Memory B cell (primary cell): ENCODE data around the gene RABGAP1L.
"Not testable (repeated sequence)": the region's sequence is repeated elsewhere in the genome, so short reads cannot be mapped to it uniquely, and the experiment has no call there.

Experiments
- ATAC-seq: fragments of 150-1000 bp; cut with Tn5 transposase; 2 replicates; pipeline ENCODE4 v1.10.0; 2021; ENCODE audit warnings: low read depth, mild to moderate bottlenecking, moderate library complexity
- DNase-seq, 2 donors: peaks; one replicate each; pipeline ENCODE4 v3.0.0; 2022; ENCODE audit warnings: low spot score in 2 of 2
- H3K27ac Mint-ChIP-seq: one replicate; pipeline ENCODE4 v1.8.0; 2022; ENCODE audit warnings: mild to moderate bottlenecking, moderate library complexity, mixed read lengths
- H3K27me3 Mint-ChIP-seq: one replicate; pipeline ENCODE4 v1.8.0; 2022; ENCODE audit warnings: mixed read lengths
- H3K36me3 Mint-ChIP-seq: one replicate; pipeline ENCODE4 v1.8.0; 2022; ENCODE audit warnings: mild to moderate bottlenecking, mixed read lengths
- H3K4me1 Mint-ChIP-seq: one replicate; pipeline ENCODE4 v1.8.0; 2022; ENCODE audit warnings: mixed read lengths
- H3K4me3 Mint-ChIP-seq: one replicate; pipeline ENCODE4 v1.8.0; 2022; ENCODE audit warnings: mild to moderate bottlenecking, moderate library complexity, mixed read lengths
- H3K9me3 Mint-ChIP-seq: one replicate; pipeline ENCODE4 v1.8.0; 2022; ENCODE audit warnings: mixed read lengths

The RABGAP1L gene

GRCh38 chr1:174580801-174581200, 421.5 kb downstream of the RABGAP1L start:
- Mint-ChIP-seq H3K9me3 (peaks cover 2% of the 10 kb centered on the region), H3K36me3 (peaks cover 38% of the 10 kb centered on the region), H3K27ac (no peak overlapping the region), H3K4me3 (no peak overlapping the region), H3K4me1 (no peaks in the 10 kb centered on the region), H3K27me3 (no peaks in the 10 kb centered on the region)
- no peak for DNase-seq
- ATAC-seq: no peak

- peaks cover 41% of the 10 kb centered on the region for H3K36me3 Mint-ChIP-seq
- DNase-seq: no peak
- no peak for ATAC-seq
- no peaks in the 10 kb centered on the region for H3K4me1 Mint-ChIP-seq
- no peaks in the 10 kb centered on the region for H3K27me3 Mint-ChIP-seq
- H3K27ac Mint-ChIP-seq: no peak overlapping the region
- no peak overlapping the region for H3K4me3 Mint-ChIP-seq
- H3K9me3 Mint-ChIP-seq: peaks cover 1% of the 10 kb centered on the region
These were observed 424.0 kb downstream of the RABGAP1L start for GRCh38 chr1:174583316-174583715.

- no peak overlapping the region for H3K4me3 Mint-ChIP-seq
- peaks cover 6% of the 10 kb centered on the region for H3K9me3 Mint-ChIP-seq
- no peaks in the 10 kb centered on the region for H3K4me1 Mint-ChIP-seq
- H3K27me3 Mint-ChIP-seq: no peaks in the 10 kb centered on the region
- H3K36me3 Mint-ChIP-seq: peaks cover 44% of the 10 kb centered on the region
- DNase-seq: no peak
- H3K27ac Mint-ChIP-seq: no peak overlapping the region
- ATAC-seq: no peak
These were observed 424.8 kb downstream of the RABGAP1L start for GRCh38 chr1:174584071-174584470.

DNA sequence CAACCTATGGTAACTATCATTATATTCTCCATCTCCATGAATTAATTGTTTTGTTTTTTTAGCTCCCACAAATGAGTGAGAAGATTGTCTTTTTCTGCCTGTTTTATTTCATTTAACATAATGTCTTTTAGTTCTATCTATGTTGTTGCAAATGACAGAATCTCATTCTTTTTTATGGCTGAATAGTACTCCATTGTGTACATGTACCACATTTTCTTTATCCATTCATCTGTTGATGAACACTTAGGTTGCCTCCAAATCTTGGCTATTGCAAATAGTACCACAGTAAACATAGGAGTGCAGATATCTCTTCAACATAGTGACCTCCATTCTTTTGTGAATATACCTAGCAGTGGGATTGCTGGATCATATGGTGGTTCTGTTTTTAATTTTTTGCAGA, 429.3 kb downstream of the RABGAP1L start:
- not testable (repeated sequence) for H3K27ac Mint-ChIP-seq, ATAC-seq, H3K4me1 Mint-ChIP-seq, H3K9me3 Mint-ChIP-seq, H3K4me3 Mint-ChIP-seq, H3K27me3 Mint-ChIP-seq, DNase-seq
- H3K36me3 Mint-ChIP-seq: peaks cover 33% of the 10 kb centered on the region

DNA sequence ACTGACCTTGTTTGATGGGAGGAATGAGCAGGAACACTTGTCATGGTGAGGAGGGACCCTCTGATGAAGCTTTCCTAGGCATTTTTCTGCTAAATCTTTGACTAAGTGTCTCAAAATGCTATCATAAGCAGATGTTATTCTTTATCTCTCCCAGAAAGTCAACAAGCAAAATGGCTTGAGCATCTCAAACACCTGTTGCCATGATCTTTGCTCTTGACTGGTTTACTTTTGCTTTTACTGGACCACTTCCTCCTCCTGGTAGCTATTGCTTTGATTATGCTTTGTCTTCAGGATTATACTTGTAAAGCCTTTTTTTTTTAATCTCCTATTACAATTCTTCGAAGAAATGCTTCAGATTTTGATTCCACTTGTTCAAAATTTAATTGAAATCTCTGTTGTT, 445.9 kb downstream of the RABGAP1L start:
- H3K36me3 Mint-ChIP-seq: peaks cover 29% of the 10 kb centered on the region
- no peak for ATAC-seq
- H3K4me1 Mint-ChIP-seq: peaks cover 11% of the 10 kb centered on the region
- no peaks in the 10 kb centered on the region for H3K27me3 Mint-ChIP-seq
- peaks cover 3% of the 10 kb centered on the region for H3K9me3 Mint-ChIP-seq
- no peak overlapping the region for H3K4me3 Mint-ChIP-seq
- no peak for DNase-seq
- no peak overlapping the region for H3K27ac Mint-ChIP-seq

GRCh38 chr1:174606471-174606870, 447.2 kb downstream of the RABGAP1L start:
- Mint-ChIP-seq H3K4me3 (no peak overlapping the region), H3K36me3 (peaks cover 29% of the 10 kb centered on the region), H3K27ac (no peak overlapping the region), H3K4me1 (peaks cover 11% of the 10 kb centered on the region), H3K9me3 (peaks cover 3% of the 10 kb centered on the region), H3K27me3 (no peaks in the 10 kb centered on the region)
- no peak for DNase-seq
- no peak for ATAC-seq

DNA sequence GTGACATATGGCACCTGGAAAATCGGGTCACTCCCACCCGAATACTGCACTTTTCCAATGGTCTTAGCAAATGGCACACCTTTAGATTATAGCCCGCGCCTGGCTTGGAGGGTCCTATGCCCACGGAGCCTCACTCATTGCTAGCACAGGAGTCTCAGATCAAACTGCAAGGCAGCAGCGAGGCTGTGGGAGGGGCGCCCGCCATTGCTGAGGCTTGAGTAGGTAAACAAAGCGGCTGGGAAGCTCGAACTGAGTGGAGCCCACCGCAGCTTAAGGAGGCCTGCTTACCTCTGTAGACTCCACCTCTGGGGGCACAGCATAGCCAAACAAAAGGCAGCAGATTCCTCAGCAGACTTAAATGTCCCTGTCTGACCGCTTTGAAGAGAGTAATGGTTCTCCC, 458.6 kb downstream of the RABGAP1L start:
- not testable (repeated sequence) for H3K4me3 Mint-ChIP-seq, H3K27me3 Mint-ChIP-seq, H3K27ac Mint-ChIP-seq, H3K9me3 Mint-ChIP-seq, ATAC-seq, H3K4me1 Mint-ChIP-seq, DNase-seq
- H3K36me3 Mint-ChIP-seq: peaks cover 39% of the 10 kb centered on the region

DNA sequence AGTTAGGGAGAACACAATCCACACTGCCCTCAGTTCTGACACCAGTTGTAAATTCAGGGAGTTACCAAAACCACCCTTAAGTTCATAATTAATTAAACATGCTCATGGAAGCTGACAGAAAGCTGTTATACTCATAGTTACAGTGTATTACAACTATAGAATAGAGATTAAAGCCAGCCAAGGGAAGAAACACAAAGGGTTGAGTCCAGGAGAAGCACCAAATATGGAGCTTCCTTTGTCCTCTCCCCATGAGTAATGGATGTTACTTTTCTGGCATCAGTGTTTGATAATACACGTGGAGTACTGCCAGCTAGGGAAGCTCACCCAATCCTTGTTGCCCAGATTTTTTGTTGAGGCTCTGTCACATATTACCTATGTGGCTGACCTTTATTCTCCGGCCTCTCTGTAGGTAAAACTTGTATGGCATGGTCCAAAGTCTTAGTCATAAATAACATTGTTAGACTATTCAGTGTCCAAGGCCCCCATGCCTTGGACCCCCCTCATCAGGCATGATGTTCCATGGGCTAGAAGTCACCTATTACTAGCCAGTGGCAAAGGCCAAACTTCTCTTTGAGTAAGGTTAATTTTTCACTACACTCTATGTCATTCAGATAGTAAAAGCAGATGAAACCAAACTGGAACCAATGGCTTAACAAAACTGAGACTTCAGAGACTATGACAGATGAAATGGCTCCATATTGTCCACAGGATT, 464.2 kb downstream of the RABGAP1L start:
- peaks cover 9% of the 10 kb centered on the region for H3K9me3 Mint-ChIP-seq
- ATAC-seq: no peak
- H3K4me3 Mint-ChIP-seq: no peak overlapping the region
- no peaks in the 10 kb centered on the region for H3K27me3 Mint-ChIP-seq
- H3K36me3 Mint-ChIP-seq: peaks cover 37% of the 10 kb centered on the region
- peaks cover 5% of the 10 kb centered on the region for H3K4me1 Mint-ChIP-seq
- no peak for DNase-seq
- no peak overlapping the region for H3K27ac Mint-ChIP-seq

DNA sequence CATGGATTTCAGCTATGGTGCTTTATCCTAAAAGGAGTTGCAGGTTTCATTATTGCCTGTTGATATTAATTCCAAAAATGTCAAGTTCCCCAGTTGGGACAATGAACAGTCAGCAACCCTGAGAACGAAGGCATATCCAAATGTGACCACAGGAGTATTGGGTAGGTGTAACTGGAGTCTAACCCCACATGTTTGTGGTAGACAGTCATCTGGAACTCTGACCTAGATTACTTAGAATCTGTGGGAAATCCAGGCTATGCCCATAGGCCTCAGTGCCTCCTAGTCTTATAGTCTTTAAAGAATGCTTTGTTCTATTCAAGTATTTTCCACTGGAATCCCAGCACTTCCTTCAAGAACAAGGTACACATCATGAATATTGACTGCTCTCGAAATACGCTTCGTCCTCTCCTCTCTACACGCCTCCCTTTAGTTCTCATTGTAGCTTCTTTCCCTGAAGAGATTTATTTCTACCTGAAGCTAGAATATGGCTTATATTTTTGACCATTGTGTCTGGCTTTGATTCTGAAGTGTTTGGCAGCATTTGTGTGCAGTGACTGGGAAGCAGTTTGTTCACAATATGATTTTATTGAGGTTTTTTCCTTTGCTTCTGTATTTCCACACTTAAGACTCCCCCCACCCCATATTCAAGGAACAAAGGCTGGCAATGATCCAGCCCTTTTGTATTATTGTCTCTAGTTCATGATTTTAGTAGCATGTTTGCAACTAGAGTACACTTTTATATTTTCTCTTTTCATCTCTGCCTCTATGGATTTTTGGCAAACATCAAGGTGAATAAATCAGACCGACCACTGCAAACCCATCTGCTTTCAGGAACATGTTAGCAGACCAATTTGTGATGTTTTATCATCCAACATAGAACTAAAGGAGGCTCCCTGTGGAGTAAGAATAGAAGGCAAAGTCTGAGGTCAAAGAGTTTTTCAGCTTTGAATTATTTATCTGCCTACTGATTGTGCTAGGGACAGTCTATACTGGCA, 467.0 kb downstream of the RABGAP1L start:
- Mint-ChIP-seq H3K27ac (no peak overlapping the region), H3K9me3 (peaks cover 2% of the 10 kb centered on the region), H3K36me3 (peaks cover 25% of the 10 kb centered on the region), H3K4me1 (peaks cover 2% of the 10 kb centered on the region), H3K27me3 (no peaks in the 10 kb centered on the region), H3K4me3 (no peak overlapping the region)
- ATAC-seq: no peak
- no peak for DNase-seq

DNA sequence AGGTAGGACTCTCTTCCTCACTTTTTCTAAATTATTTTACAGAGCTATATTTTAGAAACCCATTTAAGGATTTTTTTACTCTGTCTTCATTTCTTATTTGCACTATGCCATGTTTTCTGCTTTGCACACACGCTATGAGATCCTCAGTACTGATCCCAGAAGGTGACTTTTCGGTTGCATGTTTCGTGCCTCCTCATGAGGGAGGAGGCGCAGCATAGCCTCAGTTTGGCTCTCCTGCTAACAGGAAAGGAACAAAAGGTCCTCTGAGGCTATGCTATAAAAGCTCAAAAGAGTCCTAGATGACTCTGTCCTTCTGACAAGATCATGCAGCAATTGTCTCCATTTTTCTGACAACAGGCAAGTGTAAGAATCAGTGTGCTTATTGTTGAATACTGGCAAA, 478.2 kb downstream of the RABGAP1L start:
- H3K27me3 Mint-ChIP-seq: no peaks in the 10 kb centered on the region
- ATAC-seq: no peak
- H3K4me3 Mint-ChIP-seq: no peak overlapping the region
- peaks cover 18% of the 10 kb centered on the region for H3K36me3 Mint-ChIP-seq
- H3K27ac Mint-ChIP-seq: no peak overlapping the region
- DNase-seq: no peak
- H3K4me1 Mint-ChIP-seq: peaks cover 7% of the 10 kb centered on the region
- H3K9me3 Mint-ChIP-seq: peaks cover 3% of the 10 kb centered on the region

DNA sequence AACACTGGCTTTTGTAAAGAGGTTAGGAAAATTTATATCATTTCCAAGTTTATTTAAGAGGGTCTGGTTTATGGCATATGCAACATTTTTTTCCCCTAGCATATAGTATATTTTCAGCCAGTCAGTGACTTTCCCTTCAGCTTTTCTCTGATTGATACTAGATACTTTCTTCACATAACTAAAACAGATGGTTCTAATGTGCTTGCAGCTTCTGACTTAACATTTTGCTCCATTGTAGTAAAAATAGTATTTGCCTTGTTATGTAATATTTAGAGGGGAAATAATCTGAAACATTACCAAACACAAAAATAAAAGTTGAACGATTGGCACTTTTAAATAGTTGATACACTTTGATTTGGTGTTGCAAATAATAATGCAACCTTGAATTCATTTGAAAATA, 480.1 kb downstream of the RABGAP1L start:
- Mint-ChIP-seq H3K9me3 (peaks cover 3% of the 10 kb centered on the region), H3K4me3 (no peak overlapping the region), H3K27ac (no peak overlapping the region), H3K36me3 (peaks cover 19% of the 10 kb centered on the region), H3K4me1 (peaks cover 9% of the 10 kb centered on the region), H3K27me3 (no peaks in the 10 kb centered on the region)
- DNase-seq: no peak
- ATAC-seq: no peak

DNA sequence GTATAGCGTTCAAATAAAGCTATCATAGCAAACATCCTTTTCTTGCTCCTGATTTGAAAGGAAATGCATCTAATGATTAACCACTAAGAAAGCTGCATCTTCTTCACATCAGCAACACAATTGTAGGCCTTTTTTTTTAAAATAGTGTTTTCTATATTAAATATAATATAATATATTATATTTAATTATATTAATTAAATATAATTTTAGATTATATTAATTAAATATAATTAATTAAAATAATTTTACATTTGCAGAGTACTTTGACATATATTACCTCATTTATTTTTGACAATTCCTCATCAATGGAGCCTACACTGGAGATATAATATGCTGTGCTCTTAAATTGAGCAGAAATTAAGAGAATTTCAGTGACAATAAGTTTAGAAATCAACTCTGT, 481.5 kb downstream of the RABGAP1L start:
- peaks cover 20% of the 10 kb centered on the region for H3K36me3 Mint-ChIP-seq
- H3K9me3 Mint-ChIP-seq: peaks cover 3% of the 10 kb centered on the region
- ATAC-seq (no peak), DNase-seq (no peak)
- no peak overlapping the region for H3K4me3 Mint-ChIP-seq
- H3K4me1 Mint-ChIP-seq: peaks cover 9% of the 10 kb centered on the region
- H3K27ac Mint-ChIP-seq: peak overlapping the region; percentile 63
- H3K27me3 Mint-ChIP-seq: no peaks in the 10 kb centered on the region

- ATAC-seq (no peak), DNase-seq (no peak)
- no peak overlapping the region for H3K27ac Mint-ChIP-seq
- peaks cover 20% of the 10 kb centered on the region for H3K4me1 Mint-ChIP-seq
- peaks cover 3% of the 10 kb centered on the region for H3K9me3 Mint-ChIP-seq
- H3K27me3 Mint-ChIP-seq: no peaks in the 10 kb centered on the region
- peaks cover 18% of the 10 kb centered on the region for H3K36me3 Mint-ChIP-seq
- no peak overlapping the region for H3K4me3 Mint-ChIP-seq
These were observed 483.1 kb downstream of the RABGAP1L start for GRCh38 chr1:174642393-174642792.

DNA sequence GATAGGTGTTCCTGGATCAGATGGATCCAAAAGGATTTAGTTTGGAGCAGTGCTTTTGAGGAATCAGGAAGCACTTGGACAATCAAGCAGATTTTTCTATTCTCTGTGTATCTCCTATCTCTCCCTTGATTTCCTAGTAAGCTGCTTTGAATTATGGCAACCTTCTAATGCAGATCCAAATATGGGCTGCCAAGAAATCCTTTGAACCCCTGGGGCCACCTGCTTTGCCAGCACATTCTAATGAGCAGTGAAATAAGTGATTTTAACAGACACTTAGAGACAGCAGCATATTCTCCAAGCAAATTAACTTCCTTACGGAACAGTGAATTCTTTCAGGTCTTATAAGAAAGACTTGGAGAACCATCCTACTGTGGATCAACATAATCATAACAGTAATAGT, 483.9 kb downstream of the RABGAP1L start:
- ATAC-seq: no peak
- no peak overlapping the region for H3K27ac Mint-ChIP-seq
- H3K4me1 Mint-ChIP-seq: peaks cover 22% of the 10 kb centered on the region
- no peaks in the 10 kb centered on the region for H3K9me3 Mint-ChIP-seq
- H3K27me3 Mint-ChIP-seq: no peaks in the 10 kb centered on the region
- H3K36me3 Mint-ChIP-seq: peaks cover 13% of the 10 kb centered on the region
- no peak overlapping the region for H3K4me3 Mint-ChIP-seq
- no peak for DNase-seq
